ENCODE data around the gene A4GNT. TPM values are rescaled to one million over a fixed set of nuclear protein-coding genes. Genes with fewer than 3 reads are reported as not detected.

Gene A4GNT
- total RNA-seq, 1 donor from 2014 or later: not detected

DNA sequence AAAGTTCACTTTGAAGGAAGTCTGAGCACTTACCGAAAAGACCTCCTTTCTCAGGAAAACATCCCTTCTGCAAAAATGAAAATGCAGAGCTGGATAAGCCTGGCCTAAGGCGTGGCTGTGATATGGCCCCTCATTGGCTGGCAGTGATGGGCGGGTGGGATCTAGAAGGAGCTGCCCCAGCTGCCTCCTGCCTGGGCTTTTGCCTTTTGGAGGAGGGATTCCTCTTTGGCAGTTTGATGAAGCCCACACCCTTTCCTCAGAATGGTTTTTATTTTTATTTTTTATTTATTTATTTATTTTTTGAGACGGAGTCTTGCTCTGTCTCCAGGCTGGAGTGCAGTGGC is 12.8 kb downstream of the A4GNT start:
- H3K36me3 ChIP-seq: no peaks in the 10 kb centered on the region
- no peak for DNase-seq (ENCODE audit: extremely low spot score in 2 of 2)
- no peaks in the 10 kb centered on the region for H3K4me1 ChIP-seq
- H3K4me3 ChIP-seq: no peak overlapping the region
- H3K27ac ChIP-seq: no peak overlapping the region
- TF ChIP-seq POLR2AphosphoS5 (IDR thresholded peaks at IDR 0.05; ENCODE audit: insufficient read depth in 1 of 2, low read depth in 1 of 2) (no peak), POLR2A (IDR thresholded peaks at IDR 0.05) (no peak)
- TF ChIP-seq, protein P1, sequence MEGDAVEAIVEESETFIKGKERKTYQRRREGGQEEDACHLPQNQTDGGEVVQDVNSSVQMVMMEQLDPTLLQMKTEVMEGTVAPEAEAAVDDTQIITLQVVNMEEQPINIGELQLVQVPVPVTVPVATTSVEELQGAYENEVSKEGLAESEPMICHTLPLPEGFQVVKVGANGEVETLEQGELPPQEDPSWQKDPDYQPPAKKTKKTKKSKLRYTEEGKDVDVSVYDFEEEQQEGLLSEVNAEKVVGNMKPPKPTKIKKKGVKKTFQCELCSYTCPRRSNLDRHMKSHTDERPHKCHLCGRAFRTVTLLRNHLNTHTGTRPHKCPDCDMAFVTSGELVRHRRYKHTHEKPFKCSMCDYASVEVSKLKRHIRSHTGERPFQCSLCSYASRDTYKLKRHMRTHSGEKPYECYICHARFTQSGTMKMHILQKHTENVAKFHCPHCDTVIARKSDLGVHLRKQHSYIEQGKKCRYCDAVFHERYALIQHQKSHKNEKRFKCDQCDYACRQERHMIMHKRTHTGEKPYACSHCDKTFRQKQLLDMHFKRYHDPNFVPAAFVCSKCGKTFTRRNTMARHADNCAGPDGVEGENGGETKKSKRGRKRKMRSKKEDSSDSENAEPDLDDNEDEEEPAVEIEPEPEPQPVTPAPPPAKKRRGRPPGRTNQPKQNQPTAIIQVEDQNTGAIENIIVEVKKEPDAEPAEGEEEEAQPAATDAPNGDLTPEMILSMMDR (IDR thresholded peaks at IDR 0.05): no peak
- intact Hi-C loops (cut with DNase I): loop anchor here (5.0 kb wide), 1 partner anchor 52 kb away; no protein-coding TSS in a partner anchor
- no peaks in the 10 kb centered on the region for H3K9me3 ChIP-seq
- no peaks in the 10 kb centered on the region for H3K27me3 ChIP-seq

DNA sequence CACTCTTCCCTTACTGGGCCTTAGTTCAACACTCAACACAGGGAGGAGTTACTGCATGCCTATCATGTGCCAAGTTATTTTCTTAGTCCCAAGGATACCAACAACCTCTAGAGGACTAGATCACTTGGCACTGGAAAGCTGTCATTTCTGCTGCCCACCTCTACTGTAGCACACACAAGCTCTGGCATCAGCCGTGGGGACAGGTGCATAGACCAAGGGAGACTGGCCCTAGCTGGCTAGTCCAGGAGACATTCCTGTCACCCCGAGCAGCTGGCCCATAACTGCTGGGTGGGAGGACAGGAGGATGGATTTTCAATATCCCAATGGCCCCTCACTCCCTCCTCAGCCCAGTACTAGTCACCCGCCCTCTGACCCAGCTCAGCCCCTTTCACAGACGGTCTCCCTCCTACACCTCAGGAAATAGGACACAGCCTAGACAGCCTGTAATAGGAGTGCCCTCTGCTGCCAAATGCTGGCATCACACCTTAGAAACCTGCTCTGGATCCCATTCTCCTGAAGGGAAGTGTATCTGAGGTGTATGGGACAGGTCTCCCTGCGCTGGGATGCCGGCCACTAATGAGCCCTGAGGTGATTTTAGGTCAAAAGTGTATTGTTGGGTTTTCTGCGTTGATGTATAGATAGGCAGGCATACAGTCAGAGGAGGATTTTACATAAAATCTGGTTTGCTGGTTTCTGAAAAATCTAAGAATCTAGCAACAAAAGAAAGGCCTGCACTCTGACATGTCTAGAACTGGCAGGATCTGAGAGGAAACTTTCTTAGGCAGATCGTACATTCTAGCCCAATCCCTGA is 13.4 kb downstream of the A4GNT start:
- TF ChIP-seq POLR2A (IDR thresholded peaks at IDR 0.05): no peak
- TF ChIP-seq, protein P1 (IDR thresholded peaks at IDR 0.05): peak; percentile 72 to 79 (median 73)
- Histone ChIP-seq H3K36me3 (no peaks in the 10 kb centered on the region), H3K27me3 (no peaks in the 10 kb centered on the region), H3K4me3 (no peak overlapping the region), H3K4me1 (peaks cover 4% of the 10 kb centered on the region), H3K27ac (no peak overlapping the region), H3K9me3 (no peaks in the 10 kb centered on the region)
- DNase-seq (ENCODE audit: extremely low spot score in 2 of 2): no peak
- intact Hi-C loops (cut with DNase I): loop anchor here (5.0 kb wide), 1 partner anchor 52 kb away; no protein-coding TSS in a partner anchor

DNA sequence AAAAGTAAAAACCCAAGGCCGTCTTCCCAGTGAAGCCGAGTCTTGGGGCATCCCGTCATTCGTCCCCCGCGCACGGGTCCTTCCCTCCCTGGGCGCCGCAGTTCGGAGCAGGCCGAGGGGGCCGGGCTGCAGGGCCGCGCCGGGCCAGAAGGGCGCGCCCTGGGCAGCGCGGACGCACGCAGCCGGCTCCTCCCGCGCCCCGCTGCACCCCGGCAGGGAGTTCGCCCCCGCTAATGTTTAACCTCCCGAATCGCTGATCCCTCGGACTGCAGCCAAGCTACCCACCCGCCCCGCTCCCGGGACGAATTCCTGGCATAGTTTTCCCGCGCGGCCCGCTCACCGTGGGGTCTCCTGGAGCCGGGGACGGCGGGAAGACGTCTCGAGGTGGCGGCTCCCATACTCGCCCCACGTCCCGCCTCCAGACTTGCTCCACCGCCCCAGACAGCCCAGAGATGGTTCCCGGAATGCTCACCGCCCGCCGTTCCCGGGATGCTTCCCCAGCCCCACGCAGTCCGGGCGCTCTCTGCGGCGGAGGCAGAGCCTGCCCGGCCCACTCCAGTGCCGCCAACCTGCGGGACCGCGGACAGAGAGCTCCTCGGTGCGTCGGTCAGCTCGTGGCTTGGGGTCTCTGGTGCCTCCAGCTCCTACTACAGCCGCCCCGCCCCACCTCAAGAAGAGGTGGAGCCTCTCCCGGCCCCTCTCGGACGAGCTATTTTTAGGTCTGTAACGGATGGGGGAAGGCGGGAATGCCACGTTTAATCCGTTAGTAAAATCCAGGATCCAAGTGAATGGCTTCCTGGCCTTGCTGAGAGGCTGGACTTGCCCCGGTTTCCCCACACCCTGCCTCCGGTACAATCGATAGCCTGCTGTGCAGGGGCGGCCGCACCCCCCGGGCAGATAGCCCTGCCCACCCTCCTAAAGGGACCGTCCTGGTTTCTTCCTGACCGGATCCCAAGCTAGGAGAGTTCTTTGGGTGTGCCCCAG is 16.9 kb downstream of the A4GNT start, which contains the start of gene DZIP1L:
Gene DZIP1L (minus strand): TSS at position 621 of the 984 bp plus-strand sequence. CDS start 11,637 bp downstream, outside the sequence.
- no peak for DNase-seq (ENCODE audit: extremely low spot score in 2 of 2)
- H3K27me3 ChIP-seq: no peaks in the 10 kb centered on the region
- TF ChIP-seq POLR2A (IDR thresholded peaks at IDR 0.05): peak in 1 of 2 donors; percentile 71
- peak in 1 of 2 donors; percentile 96 for TF ChIP-seq POLR2AphosphoS5 (IDR thresholded peaks at IDR 0.05; ENCODE audit: insufficient read depth in 1 of 2, low read depth in 1 of 2)
- TF ChIP-seq, protein P1 (IDR thresholded peaks at IDR 0.05): peak in 2 of 3 experiments; percentile 23 to 25
- no peaks in the 10 kb centered on the region for H3K9me3 ChIP-seq
- H3K4me1 ChIP-seq: peaks cover 20% of the 10 kb centered on the region
- H3K27ac ChIP-seq: peak within 1 kb of the TSS; percentile 91
- intact Hi-C loops (cut with DNase I): loop anchor here (5.0 kb wide), 1 partner anchor 48 kb away; no protein-coding TSS in a partner anchor
- no peaks in the 10 kb centered on the region for H3K36me3 ChIP-seq
- H3K4me3 ChIP-seq: peak within 1 kb of the TSS; percentile 79 to 85

GRCh38 chr3:138114431-138114918 is 17.7 kb downstream of the A4GNT start:
- H3K27me3 ChIP-seq: no peaks in the 10 kb centered on the region
- intact Hi-C loops (cut with DNase I): no loop called here
- no peaks in the 10 kb centered on the region for H3K9me3 ChIP-seq
- peak overlapping the region; percentile 79 to 85 for H3K4me3 ChIP-seq
- H3K27ac ChIP-seq: peak overlapping the region; percentile 91
- TF ChIP-seq POLR2A (IDR thresholded peaks at IDR 0.05) (no peak), POLR2AphosphoS5 (IDR thresholded peaks at IDR 0.05; ENCODE audit: insufficient read depth in 1 of 2, low read depth in 1 of 2) (no peak)
- TF ChIP-seq, protein P1 (IDR thresholded peaks at IDR 0.05): no peak
- DNase-seq (ENCODE audit: extremely low spot score in 2 of 2): no peak
- peaks cover 20% of the 10 kb centered on the region for H3K4me1 ChIP-seq
- H3K36me3 ChIP-seq: no peaks in the 10 kb centered on the region

Data from vagina (tissue), 2 donors.